Thoracic aorta (tissue), 2 donors: Measurements from ENCODE around the gene SLCO2B1. TPM values are rescaled to one million over a fixed set of nuclear protein-coding genes. Genes with fewer than 3 reads are reported as not detected.

Experiments used
- ATAC-seq: fragments of 150-250 bp; one replicate; pipeline ENCODE4 v1.8.0; 2017; ENCODE audit warnings: low read depth; ENCODE audit not compliant: insufficient number of reproducible peaks, low FRiP score
- DNase-seq: peaks from one replicate; pipeline ENCODE4 v3.0.0-alpha.2; 2020; ENCODE audit warnings: low spot score
- H3K27ac ChIP-seq, 2 donors: fragments of 200-600 bp; sonication (generic); 1 replicate in 1 of 2; 2 replicates in 1 of 2; pipeline ENCODE4 v1.5.1; 2016; ENCODE audit warnings: mild to moderate bottlenecking in 2 of 2, moderate library complexity in 2 of 2
- H3K27me3 ChIP-seq: fragments of 200-600 bp; sonication (generic); replicated peaks from 2 replicates; pipeline ENCODE4 v1.6.0; 2016; ENCODE audit warnings: mild to moderate bottlenecking; ENCODE audit not compliant: insufficient read depth
- H3K36me3 ChIP-seq: fragments of 200-600 bp; sonication (generic); one replicate; pipeline ENCODE4 v1.5.1; 2016
- H3K4me1 ChIP-seq, 2 donors: fragments of 200-600 bp; sonication (generic); 1 replicate in 1 of 2; 2 replicates in 1 of 2; pipeline versions ENCODE4 v1.5.1 to v1.6.0; 2016; ENCODE audit warnings: low read depth in 2 of 2, mild to moderate bottlenecking in 1 of 2; ENCODE audit not compliant: control insufficient read depth in 1 of 2
- H3K4me3 ChIP-seq: fragments of 200-600 bp; sonication (generic); 2 replicates; pipeline ENCODE4 v1.5.1; 2016; ENCODE audit warnings: mild to moderate bottlenecking
- H3K9me3 ChIP-seq: fragments of 200-600 bp; sonication (generic); 2 replicates; pipeline ENCODE4 v1.5.1; 2016
- CTCF ChIP-seq: fragments of 200-600 bp; sonication (generic); IDR thresholded peaks from one replicate; pipeline ENCODE4 v1.5.1; 2019; ENCODE audit warnings: antibody characterized with exemption
- total RNA-seq, 2 donors: library from RNA; depleted of rRNA; stranded (reverse); fragments of >200 nt; gene quantifications; one replicate each; pipeline versions ENCODE4 v1.1.0 to v1.2.3, GENCODE V29; 2016

The SLCO2B1 gene
- total RNA-seq, 2 donors from 2014 or later: 107 to 692 TPM

- no peak for ATAC-seq
- Histone ChIP-seq H3K9me3 (no peaks in the 10 kb centered on the region), H3K4me1 (no peaks in the 10 kb centered on the region), H3K27me3 (no peaks in the 10 kb centered on the region), H3K4me3 (no peak overlapping the region), H3K27ac (no peak overlapping the region), H3K36me3 (no peaks in the 10 kb centered on the region)
- no peak for DNase-seq
- no peak for TF ChIP-seq CTCF
Observed at GRCh38 chr11:75203138-75203537, 52.2 kb downstream of the SLCO2B1 start.

DNA sequence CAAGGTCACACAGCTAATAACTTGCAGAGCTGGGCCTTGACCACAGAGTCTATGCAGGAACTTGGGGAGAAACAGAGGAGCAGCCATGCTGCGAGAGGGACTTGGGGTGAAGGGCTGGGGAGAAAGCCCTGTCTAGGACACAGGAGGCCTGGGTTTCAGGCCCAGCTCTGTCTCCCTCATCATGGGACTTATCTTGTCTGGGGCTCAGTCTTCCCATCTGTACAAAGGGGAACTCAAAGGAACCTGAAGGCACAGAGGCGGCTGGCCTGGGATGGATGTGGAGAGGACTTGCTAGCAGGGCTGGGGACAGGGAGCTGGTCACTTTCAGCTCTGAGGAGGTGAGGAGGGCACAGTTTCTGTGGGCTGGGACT, 52.7 kb downstream of the SLCO2B1 start:
- Histone ChIP-seq H3K4me3 (no peak overlapping the region), H3K9me3 (no peaks in the 10 kb centered on the region), H3K36me3 (no peaks in the 10 kb centered on the region), H3K27me3 (no peaks in the 10 kb centered on the region), H3K27ac (no peak overlapping the region), H3K4me1 (no peaks in the 10 kb centered on the region)
- no peak for ATAC-seq
- DNase-seq: no peak
- no peak for TF ChIP-seq CTCF

GRCh38 chr11:75204012-75204674, 53.2 kb downstream of the SLCO2B1 start:
- TF ChIP-seq CTCF: no peak
- Histone ChIP-seq H3K27me3 (no peaks in the 10 kb centered on the region), H3K9me3 (no peaks in the 10 kb centered on the region), H3K4me3 (no peak overlapping the region), H3K36me3 (no peaks in the 10 kb centered on the region), H3K4me1 (no peaks in the 10 kb centered on the region), H3K27ac (no peak overlapping the region)
- ATAC-seq (no peak), DNase-seq (no peak)

DNA sequence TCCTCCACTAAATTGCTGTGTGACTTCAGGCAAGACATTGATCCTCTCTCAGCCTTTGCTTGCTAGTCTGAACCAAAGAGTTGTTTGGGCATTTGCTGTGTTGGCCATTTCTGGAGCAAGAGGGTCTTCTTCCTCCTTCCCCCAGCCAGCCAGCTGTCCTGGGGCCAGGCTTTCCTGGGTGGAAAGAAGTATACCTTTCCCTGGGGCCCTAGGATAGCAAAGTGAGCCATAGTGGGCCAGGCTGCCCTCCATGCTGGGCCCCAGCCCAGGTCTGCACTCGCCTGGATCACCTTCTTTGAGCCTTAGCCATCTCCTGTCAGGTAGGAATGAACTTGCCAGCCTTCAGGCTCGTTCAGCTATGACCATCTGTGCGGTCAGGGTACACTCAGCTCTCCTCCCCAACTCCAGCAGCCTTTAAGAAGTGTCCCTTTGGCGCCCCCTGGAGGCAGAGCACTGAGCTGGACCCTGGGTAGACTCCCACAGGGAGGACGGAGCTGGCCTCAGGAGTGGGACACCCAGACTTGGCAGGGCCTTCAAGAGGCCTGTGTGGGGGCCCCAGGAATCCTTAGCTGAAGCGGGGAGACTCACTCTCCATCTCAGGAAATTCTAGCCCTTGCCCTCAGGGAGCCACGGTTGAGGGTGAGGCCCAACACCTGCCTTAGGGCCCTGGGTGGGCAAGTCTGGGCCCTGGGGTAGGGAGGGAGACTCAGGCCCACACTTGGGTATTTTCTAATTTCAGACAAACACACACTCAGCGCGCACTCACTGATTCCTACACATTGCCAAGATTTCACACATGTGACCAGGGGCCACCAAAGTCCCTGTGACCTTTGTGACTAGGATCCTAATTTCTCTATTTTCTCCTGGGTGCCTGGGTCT, 54.0 kb downstream of the SLCO2B1 start:
- no peak for ATAC-seq
- peak; percentile 39 for TF ChIP-seq CTCF

DNA sequence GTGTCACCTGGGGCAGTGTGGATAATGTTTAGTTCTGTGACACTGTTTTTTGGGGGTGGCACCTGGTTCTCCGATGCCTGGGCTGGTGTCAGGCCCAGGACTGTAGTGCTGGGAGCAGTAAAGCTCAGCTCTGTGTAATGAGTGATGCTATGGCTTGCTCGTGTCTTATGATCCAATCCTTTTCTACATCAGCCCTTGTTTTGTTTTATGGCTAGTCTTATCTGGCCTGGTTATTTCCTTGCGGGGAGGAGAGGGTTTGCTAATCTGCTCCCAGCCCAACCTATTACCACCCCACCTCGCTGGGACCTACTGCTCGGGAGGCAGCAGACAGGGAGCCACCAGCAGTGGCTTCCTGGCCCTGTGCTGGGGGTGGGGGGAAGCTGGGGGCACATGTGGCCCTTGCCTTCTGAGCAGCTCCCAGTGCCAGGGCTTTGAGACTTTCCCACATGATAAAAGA, 54.7 kb downstream of the SLCO2B1 start:
- Histone ChIP-seq H3K36me3 (no peaks in the 10 kb centered on the region), H3K4me3 (no peak overlapping the region), H3K27me3 (no peaks in the 10 kb centered on the region), H3K4me1 (no peaks in the 10 kb centered on the region), H3K27ac (no peak overlapping the region), H3K9me3 (no peaks in the 10 kb centered on the region)
- no peak for TF ChIP-seq CTCF
- ATAC-seq (no peak), DNase-seq (no peak)

More for the DNA sequence above, 54.0 kb downstream of the SLCO2B1 start:
- Histone ChIP-seq H3K27ac (no peak overlapping the region), H3K36me3 (no peaks in the 10 kb centered on the region), H3K4me1 (no peaks in the 10 kb centered on the region), H3K9me3 (no peaks in the 10 kb centered on the region), H3K27me3 (no peaks in the 10 kb centered on the region), H3K4me3 (no peak overlapping the region)
- DNase-seq: peak; percentile 25
